PC-3 (cell line): Measurements from ENCODE around the gene PARP12. TPM values are rescaled to one million over a fixed set of nuclear protein-coding genes. Genes with fewer than 3 reads are reported as not detected.

Experiments
- ATAC-seq: fragments of 200-7000 bp; cut with Tn5 transposase; 2 replicates; pipeline ENCODE4 v1.9.1; 2020; ENCODE audit warnings: mild to moderate bottlenecking, moderate library complexity
- BruUV-seq: library from RNA; stranded (reverse); fragments of 400-500 nt; replicated peaks from 2 replicates; lab custom pipeline; 2021; lab: Mats Ljungman, UMichigan
- CTCF ChIA-PET: fragments of 300-600 bp; sonication (Branson Sonifier 250); formaldehyde crosslinking; loops from one replicate; lab custom pipeline; 2022; ENCODE audit warnings: antibody characterized with exemption; lab: Charles Lee
- POLR2A ChIA-PET: fragments of 300-600 bp; sonication (Branson Sonifier 250); formaldehyde crosslinking; loops from one replicate; lab custom pipeline; 2022; ENCODE audit warnings: antibody characterized with exemption; ENCODE audit not compliant: unreplicated experiment; lab: Charles Lee
- DNase-seq: peaks from one replicate; pipeline ENCODE4 v3.0.0-alpha.2; 2015
- H2AFZ ChIP-seq: fragments of 300-600 bp; sonication (generic); 2 replicates; pipeline ENCODE4 v1.6.0; 2016; ENCODE audit warnings: antibody characterized with exemption, low read length
- H3F3A ChIP-seq: fragments of 300-600 bp; sonication (generic); one replicate; pipeline ENCODE4 v1.6.0; 2017; ENCODE audit warnings: antibody characterized with exemption, low read length, control low read depth, mild to moderate bottlenecking; ENCODE audit not compliant: unreplicated experiment
- H3K27ac ChIP-seq: fragments of 300-600 bp; sonication (generic); 2 replicates; pipeline ENCODE4 v1.5.1; 2016; ENCODE audit warnings: mild to moderate bottlenecking, low read length
- H3K27me3 ChIP-seq: fragments of 300-600 bp; sonication (generic); 2 replicates; pipeline ENCODE4 v1.6.1; 2016; ENCODE audit warnings: low read length, mixed read lengths
- H3K36me3 ChIP-seq: fragments of 300-600 bp; sonication (generic); 2 replicates; pipeline ENCODE4 v1.6.1; 2016; ENCODE audit warnings: low read depth, mixed run types, low read length, mixed read lengths
- H3K4me1 ChIP-seq: fragments of 300-600 bp; sonication (generic); 2 replicates; pipeline ENCODE4 v1.5.1; 2016; ENCODE audit warnings: low read length; ENCODE audit not compliant: insufficient read depth
- H3K4me2 ChIP-seq: fragments of 300-600 bp; sonication (generic); 2 replicates; pipeline ENCODE4 v1.6.0; 2016; ENCODE audit warnings: low read length
- H3K4me3 ChIP-seq: fragments of 300-600 bp; sonication (generic); 2 replicates; pipeline ENCODE4 v1.5.1; 2016; ENCODE audit warnings: mild to moderate bottlenecking, low read length, mixed read lengths
- H3K79me2 ChIP-seq: fragments of 300-600 bp; sonication (generic); 2 replicates; pipeline ENCODE4 v1.6.1; 2017; ENCODE audit warnings: low read length, mixed read lengths
- H3K9ac ChIP-seq: fragments of 300-600 bp; sonication (generic); 2 replicates; pipeline ENCODE4 v1.6.0; 2016; ENCODE audit warnings: mild to moderate bottlenecking, low read length
- H3K9me2 ChIP-seq: fragments of 300-600 bp; sonication (generic); replicated peaks from 2 replicates; pipeline ENCODE4 v1.6.1; 2016; ENCODE audit warnings: mixed run types, low read length, mixed read lengths
- H3K9me3 ChIP-seq: fragments of 300-600 bp; sonication (generic); 2 replicates; pipeline ENCODE4 v1.6.1; 2016; ENCODE audit warnings: low read length, mixed read lengths
- H4K20me1 ChIP-seq: fragments of 300-600 bp; sonication (generic); 2 replicates; pipeline ENCODE4 v1.6.1; 2016; ENCODE audit warnings: low read length, mixed read lengths
- CTCF ChIP-seq: fragments of 300-600 bp; sonication (generic); conservative IDR thresholded peaks from 2 replicates; pipeline ENCODE4 v1.5.1; 2017; ENCODE audit warnings: antibody characterized with exemption, low read depth, mild to moderate bottlenecking, low read length
- EZH2 ChIP-seq: fragments of 300-600 bp; sonication (generic); IDR thresholded peaks from one replicate; pipeline ENCODE4 v1.6.1; 2017; ENCODE audit warnings: antibody characterized with exemption, mild to moderate bottlenecking, low read length; ENCODE audit not compliant: unreplicated experiment
- EZH2phosphoT487 ChIP-seq: fragments of 300-600 bp; sonication (generic); IDR thresholded peaks from 2 replicates; pipeline ENCODE4 v1.6.1; 2018; ENCODE audit warnings: mild to moderate bottlenecking, antibody characterized with exemption, low read length, borderline replicate concordance
- intact Hi-C: fragments of 100-400 bp; cut with micrococcal nuclease; formaldehyde crosslinking; loops from 2 replicates; pipeline ENCODE4 v1.9.0; 2023
- total RNA-seq: library from RNA; depleted of rRNA; stranded (reverse); fragments of >200 nt; gene quantifications from 2 replicates; pipeline ENCODE4 v1.2.3, GENCODE V29; 2014

The PARP12 gene
- total RNA-seq, 1 experiment from 2014 or later = 28.1 TPM

GRCh38 chr7:140057143-140057535, 5.6 kb downstream of the PARP12 start:
- TF ChIP-seq CTCF = no peak
- TF ChIP-seq EZH2phosphoT487 = no peak
- TF ChIP-seq EZH2 = no peak

GRCh38 chr7:140056431-140057142, 6.2 kb downstream of the PARP12 start:
- H3F3A ChIP-seq = peaks cover 7% of the 10 kb centered on the region
- peaks cover 36% of the 10 kb centered on the region for H3K79me2 ChIP-seq
- no peak for DNase-seq
- TF ChIP-seq EZH2phosphoT487 (no peak), CTCF (no peak), EZH2 (no peak)
- no peaks in the 10 kb centered on the region for H4K20me1 ChIP-seq
- H3K9me3 ChIP-seq = no peaks in the 10 kb centered on the region
- ChIA-PET CTCF (no interaction called here), POLR2A (no interaction called here)
- H3K9ac ChIP-seq = no peak overlapping the region
- H3K36me3 ChIP-seq = peaks cover 14% of the 10 kb centered on the region
- H3K4me1 ChIP-seq = peaks cover 30% of the 10 kb centered on the region
- intact Hi-C loops = no loop called here
- H3K4me3 ChIP-seq = no peak overlapping the region
- H3K4me2 ChIP-seq = no peak overlapping the region
- no peak overlapping the region for H2AFZ ChIP-seq
- no peak overlapping the region for H3K27ac ChIP-seq
- BruUV-seq = no TSS peak
- ATAC-seq = no peak
- H3K9me2 ChIP-seq = no peaks in the 10 kb centered on the region
- H3K27me3 ChIP-seq = no peaks in the 10 kb centered on the region

More at GRCh38 chr7:140057143-140057535, 5.6 kb downstream of the PARP12 start:
- H3K36me3 ChIP-seq = peaks cover 14% of the 10 kb centered on the region
- H3F3A ChIP-seq = peaks cover 7% of the 10 kb centered on the region
- no peak overlapping the region for H3K9ac ChIP-seq
- no peak for DNase-seq
- ATAC-seq = no peak
- no peak overlapping the region for H2AFZ ChIP-seq
- intact Hi-C loops = no loop called here
- no peaks in the 10 kb centered on the region for H4K20me1 ChIP-seq
- no peaks in the 10 kb centered on the region for H3K27me3 ChIP-seq
- POLR2A ChIA-PET = no interaction called here
- no peak overlapping the region for H3K4me2 ChIP-seq
- CTCF ChIA-PET = no interaction called here
- no peaks in the 10 kb centered on the region for H3K9me2 ChIP-seq
- no peaks in the 10 kb centered on the region for H3K9me3 ChIP-seq
- no peak overlapping the region for H3K4me3 ChIP-seq
- H3K27ac ChIP-seq = no peak overlapping the region
- no TSS peak for BruUV-seq
- H3K79me2 ChIP-seq = peaks cover 40% of the 10 kb centered on the region
- peaks cover 33% of the 10 kb centered on the region for H3K4me1 ChIP-seq

GRCh38 chr7:140055833-140056232, 6.9 kb downstream of the PARP12 start:
- no peak for ATAC-seq
- CTCF ChIA-PET = no interaction called here
- Histone ChIP-seq H3K9ac (no peak overlapping the region), H3K4me3 (no peak overlapping the region), H3K4me1 (peaks cover 22% of the 10 kb centered on the region), H3K9me3 (no peaks in the 10 kb centered on the region), H3F3A (peaks cover 7% of the 10 kb centered on the region), H3K27me3 (no peaks in the 10 kb centered on the region), H3K79me2 (peaks cover 28% of the 10 kb centered on the region), H4K20me1 (no peaks in the 10 kb centered on the region), H3K36me3 (peaks cover 14% of the 10 kb centered on the region), H3K27ac (no peak overlapping the region), H3K9me2 (no peaks in the 10 kb centered on the region), H3K4me2 (no peak overlapping the region), H2AFZ (no peak overlapping the region)
- no TSS peak for BruUV-seq
- POLR2A ChIA-PET = no interaction called here
- DNase-seq = no peak
- intact Hi-C loops = no loop called here
- TF ChIP-seq CTCF (no peak), EZH2 (no peak), EZH2phosphoT487 (no peak)
